Measurements from ENCODE around the gene SCFD2.

The SCFD2 gene

GRCh38 chr4:53103481-53103880, 262.4 kb downstream of the SCFD2 start:
- no peak for DNase-seq (ENCODE audit: low read depth)
- in situ Hi-C loops (cut with HindIII; ENCODE audit: low sequenced_read_pairs), result no loop called here
- no peak overlapping the region for H3K4me3 ChIP-seq (ENCODE audit: low read depth, low read length)
- TF ChIP-seq CTCF (IDR thresholded peaks at IDR 0.05; ENCODE audit: low read depth, low read length, missing control alignments), result no peak

- TF ChIP-seq CTCF (IDR thresholded peaks at IDR 0.05; ENCODE audit: low read depth, low read length, missing control alignments), result no peak
- DNase-seq (ENCODE audit: low read depth), result peak; percentile 22
- H3K4me3 ChIP-seq (ENCODE audit: low read depth, low read length), result no peak overlapping the region
- in situ Hi-C loops (cut with HindIII; ENCODE audit: low sequenced_read_pairs), result no loop called here
Observed at GRCh38 chr4:53101191-53101581, 264.7 kb downstream of the SCFD2 start.

- TF ChIP-seq CTCF (IDR thresholded peaks at IDR 0.05; ENCODE audit: low read depth, low read length, missing control alignments), result no peak
- H3K4me3 ChIP-seq (ENCODE audit: low read depth, low read length), result no peak overlapping the region
- in situ Hi-C loops (cut with HindIII; ENCODE audit: low sequenced_read_pairs), result no loop called here
- DNase-seq (ENCODE audit: low read depth), result peak; percentile 33
Observed at GRCh38 chr4:53100501-53101190, 265.2 kb downstream of the SCFD2 start.

- no peak for TF ChIP-seq CTCF (IDR thresholded peaks at IDR 0.05; ENCODE audit: low read depth, low read length, missing control alignments)
- no peak for DNase-seq (ENCODE audit: low read depth)
- no peak overlapping the region for H3K4me3 ChIP-seq (ENCODE audit: low read depth, low read length)
- in situ Hi-C loops (cut with HindIII; ENCODE audit: low sequenced_read_pairs), result no loop called here
Observed at GRCh38 chr4:53098681-53099121, 267.2 kb downstream of the SCFD2 start.

- in situ Hi-C loops (cut with HindIII; ENCODE audit: low sequenced_read_pairs), result no loop called here
- TF ChIP-seq CTCF (IDR thresholded peaks at IDR 0.05; ENCODE audit: low read depth, low read length, missing control alignments), result no peak
- H3K4me3 ChIP-seq (ENCODE audit: low read depth, low read length), result no peak overlapping the region
- no peak for DNase-seq (ENCODE audit: low read depth)
Observed at GRCh38 chr4:53094040-53094439, 271.8 kb downstream of the SCFD2 start.

GRCh38 chr4:53089936-53090729, 275.7 kb downstream of the SCFD2 start:
- no peak overlapping the region for H3K4me3 ChIP-seq (ENCODE audit: low read depth, low read length)
- in situ Hi-C loops (cut with HindIII; ENCODE audit: low sequenced_read_pairs), result no loop called here
- no peak for TF ChIP-seq CTCF (IDR thresholded peaks at IDR 0.05; ENCODE audit: low read depth, low read length, missing control alignments)
- DNase-seq (ENCODE audit: low read depth), result no peak
